GM18858 (cell line): ENCODE data around the gene ZNF536.

Source experiments
- ATAC-seq: cut with Tn5 transposase; IDR thresholded peaks from one replicate; pipeline ENCODE4 v1.9.1; 2021; ENCODE audit not compliant: unreplicated experiment

The ZNF536 gene

DNA sequence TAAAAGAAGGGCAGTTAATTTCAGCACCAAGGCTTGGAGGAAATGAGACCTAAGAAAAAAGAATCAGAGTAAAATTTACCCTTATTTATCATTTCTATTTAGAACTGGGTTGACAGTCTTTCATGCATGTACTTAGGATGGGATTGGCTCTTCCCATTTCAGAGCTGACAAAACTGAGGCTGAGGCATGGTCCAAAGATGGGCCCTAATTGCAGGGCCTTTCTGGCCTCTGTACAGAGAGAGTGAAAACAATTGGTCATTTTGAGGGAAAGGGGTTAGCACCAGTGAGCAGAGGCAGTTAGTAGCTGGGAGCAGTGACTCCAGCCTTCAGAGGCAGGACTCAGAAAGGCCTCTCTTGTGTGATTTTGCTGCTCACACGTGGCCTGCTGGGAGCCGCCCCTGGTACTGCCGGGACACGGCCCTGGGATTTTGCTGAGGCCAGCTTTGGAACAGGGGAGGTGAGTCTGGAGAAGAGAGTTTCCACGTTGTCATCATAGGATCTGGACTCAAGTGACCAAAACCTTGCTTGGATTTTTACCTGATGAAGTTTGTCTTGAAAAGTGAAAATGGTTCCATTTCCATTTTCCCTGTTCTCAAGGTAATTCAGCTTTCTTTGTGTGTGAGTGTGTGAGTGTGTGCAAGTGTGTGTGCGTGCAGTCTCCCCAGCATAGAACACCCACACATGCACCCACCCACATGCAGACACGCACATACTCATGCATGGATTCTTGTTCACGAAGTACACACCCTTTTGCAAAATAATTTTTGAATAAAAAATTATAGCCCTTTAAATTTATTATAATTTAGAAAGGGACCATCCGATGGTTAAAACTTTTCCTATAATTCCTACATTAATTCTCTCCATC, at the start of gene ZNF536:
Gene ZNF536 (plus strand): TSS at position 425 of the 865 bp plus-strand sequence. CDS start 71,179 bp downstream, outside the sequence.
- no peak for ATAC-seq

DNA sequence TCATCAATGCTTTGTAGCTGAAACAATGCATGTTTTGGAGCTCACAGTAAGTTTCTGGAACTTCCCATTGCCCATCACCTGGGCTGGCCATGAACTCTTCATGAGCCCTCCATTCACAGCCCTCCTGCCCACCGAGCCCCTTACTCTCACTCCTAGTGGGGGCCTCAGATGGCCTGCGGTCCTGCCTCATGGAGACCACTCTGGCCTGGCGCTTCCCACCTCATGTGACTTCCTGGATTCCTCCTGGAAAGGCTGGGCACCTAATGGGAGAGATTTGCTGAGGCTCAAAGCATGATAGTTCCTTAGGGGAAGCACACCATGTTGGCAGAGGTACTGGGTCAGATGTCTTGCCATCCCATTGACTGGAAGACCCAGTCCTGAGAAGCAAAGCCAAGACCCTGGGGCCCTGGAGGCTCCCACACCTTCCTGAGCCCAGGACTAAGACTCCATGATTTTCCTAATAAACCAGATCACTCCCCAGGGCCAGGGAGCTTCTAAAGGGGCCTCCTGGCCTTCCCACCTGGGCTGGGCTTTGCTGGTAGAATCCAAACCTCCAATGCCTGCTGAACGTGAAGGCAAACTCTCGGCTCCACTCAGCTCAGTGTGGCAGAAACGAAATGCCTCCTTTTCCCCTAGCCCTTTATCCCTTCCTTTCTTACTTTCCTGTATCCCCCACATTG, 49.4 kb upstream of the ZNF536 start:
- ATAC-seq = no peak

DNA sequence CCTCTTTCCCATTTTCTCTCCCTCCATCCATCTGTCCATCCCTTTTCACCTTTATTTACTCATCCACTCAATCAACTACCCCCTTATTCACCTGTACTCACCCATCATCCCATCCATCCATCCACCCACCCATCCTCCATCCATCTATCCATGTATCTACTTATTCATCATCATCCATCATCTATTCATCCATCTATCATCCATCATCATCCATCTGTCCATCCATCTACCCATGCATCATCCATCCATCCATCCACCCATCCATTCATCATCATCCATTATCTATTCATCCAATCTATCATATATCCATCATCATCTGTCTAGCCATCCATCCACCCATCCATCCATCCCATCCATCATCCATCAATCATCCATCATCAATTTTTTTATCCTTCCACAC, 48.3 kb upstream of the ZNF536 start:
- ATAC-seq = no peak

DNA sequence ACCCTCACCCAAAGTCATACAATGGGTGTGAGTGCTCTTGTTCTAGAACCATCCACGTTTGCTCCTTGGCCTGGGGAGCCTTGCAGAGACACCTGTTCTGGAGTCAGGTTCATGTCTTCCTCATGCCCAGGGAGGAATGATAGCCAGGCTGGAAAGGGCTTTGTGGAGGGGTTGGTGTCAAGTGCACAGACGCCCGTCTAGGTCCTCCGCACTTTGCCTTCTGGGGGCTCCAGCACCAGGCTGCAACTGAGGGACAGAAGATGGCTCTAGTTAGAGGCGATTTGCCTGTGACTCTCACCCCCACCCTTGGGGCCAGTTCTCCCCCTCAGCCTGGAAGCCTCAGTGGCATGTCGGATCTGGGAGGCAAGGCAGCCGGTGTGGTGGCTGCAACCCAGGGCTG, 47.2 kb upstream of the ZNF536 start:
- no peak for ATAC-seq

DNA sequence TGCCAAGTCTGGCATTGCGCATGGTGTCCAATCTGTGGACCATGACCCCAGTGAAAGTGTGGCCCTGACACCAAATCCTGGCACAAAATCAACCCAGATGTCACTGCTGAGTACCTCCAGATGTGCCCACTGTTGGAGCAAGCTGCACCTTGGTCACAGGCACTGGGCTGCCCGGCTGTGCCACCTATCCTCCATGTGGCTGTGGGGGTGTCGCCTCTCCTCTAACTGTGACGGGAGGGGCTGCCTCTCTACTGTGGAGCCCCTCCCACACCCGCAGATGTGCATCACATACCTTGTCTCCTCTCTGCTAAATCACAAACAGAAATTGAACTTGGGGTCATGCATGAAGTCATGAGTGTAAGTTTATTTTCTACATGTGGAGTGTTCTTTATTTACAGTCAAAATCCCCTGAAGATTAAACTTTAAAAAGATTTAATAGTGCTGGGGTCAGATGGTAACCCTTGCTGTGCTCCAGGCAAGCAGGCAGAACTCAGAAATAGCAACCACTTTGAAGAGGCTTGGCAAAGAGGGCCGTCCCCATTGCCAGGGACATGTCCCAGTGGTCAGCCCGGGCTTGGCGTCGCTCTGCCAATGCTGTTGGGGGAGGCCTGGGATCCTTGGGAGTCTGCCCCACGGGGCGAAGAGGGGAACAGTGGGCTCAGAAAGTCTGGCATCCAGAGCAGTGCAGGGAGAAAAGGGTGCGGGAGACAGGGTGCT, 46.4 kb upstream of the ZNF536 start:
- ATAC-seq = no peak

DNA sequence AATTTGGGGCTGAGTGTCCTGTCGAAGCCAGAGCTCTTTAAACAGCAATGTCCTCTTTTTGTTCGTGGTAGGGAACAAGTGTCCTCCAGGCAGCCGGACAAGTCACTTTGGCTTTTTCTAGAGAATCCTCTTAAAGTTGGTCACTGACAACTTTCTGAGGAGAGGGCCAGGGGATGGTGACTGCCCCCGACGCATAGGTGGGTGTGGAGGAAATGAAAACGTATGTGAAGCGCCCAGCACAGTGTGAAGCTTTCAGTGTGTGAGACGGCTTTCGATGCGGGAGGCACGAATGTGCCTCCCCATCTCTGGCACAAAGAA, 45.8 kb upstream of the ZNF536 start:
- no peak for ATAC-seq

DNA sequence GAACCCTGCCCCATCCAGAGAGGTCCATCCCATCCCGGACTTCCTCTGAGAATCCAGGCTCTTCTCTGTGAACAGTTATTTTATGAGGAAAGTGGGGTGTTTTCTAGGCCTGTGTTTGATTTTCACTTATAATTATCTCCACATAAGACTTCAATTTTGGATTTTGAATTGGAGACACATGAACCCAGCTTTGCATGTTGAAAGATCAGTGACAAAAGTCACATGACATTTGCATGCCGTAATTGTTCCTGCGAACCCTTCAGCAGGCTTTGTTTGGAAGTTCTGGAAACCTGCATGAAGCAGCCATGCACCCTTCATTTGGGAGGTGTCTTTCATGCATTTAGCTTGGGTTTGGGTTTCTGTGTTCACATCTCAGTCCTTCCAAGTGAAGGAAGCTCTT, 44.9 kb upstream of the ZNF536 start:
- no peak for ATAC-seq

DNA sequence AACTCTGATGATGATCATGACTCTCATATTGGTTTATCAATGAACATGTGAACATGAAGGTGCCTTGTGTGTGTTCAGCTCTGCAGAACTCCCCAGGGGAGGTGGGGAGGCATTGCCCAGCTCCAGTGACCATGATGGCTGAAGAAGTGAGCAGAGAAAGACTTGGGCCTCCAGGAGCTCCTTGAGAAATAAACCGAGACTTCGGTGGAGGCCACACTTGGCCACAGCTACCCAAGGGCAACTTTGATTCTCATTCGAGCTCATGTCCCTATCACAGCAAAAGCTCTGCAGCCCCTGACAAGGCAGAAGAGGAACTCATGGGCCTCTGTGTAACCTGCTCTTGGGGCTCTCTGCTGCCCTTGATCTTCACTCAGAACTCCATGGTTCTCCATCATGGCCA, 44.1 kb upstream of the ZNF536 start:
- no peak for ATAC-seq

DNA sequence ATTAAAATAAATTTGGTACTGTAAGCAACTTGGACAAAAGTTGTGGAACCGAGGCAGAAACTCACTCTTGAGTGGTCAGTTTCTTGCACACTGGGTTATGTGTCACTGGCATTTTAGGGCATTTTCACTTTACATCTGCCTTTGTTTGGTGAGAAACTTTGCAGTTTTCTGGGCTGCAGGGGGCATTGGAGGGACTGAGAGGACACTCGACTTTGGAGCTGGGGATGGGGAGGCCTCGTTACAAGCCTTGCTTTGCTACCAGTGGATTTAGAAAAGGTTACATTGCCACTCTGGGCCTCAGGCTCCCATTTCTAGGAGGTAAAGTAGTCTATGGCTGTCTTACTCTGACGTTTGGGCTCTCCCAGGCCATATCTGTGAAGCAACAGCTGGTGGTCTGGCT, 41.9 kb upstream of the ZNF536 start:
- ATAC-seq = no peak

DNA sequence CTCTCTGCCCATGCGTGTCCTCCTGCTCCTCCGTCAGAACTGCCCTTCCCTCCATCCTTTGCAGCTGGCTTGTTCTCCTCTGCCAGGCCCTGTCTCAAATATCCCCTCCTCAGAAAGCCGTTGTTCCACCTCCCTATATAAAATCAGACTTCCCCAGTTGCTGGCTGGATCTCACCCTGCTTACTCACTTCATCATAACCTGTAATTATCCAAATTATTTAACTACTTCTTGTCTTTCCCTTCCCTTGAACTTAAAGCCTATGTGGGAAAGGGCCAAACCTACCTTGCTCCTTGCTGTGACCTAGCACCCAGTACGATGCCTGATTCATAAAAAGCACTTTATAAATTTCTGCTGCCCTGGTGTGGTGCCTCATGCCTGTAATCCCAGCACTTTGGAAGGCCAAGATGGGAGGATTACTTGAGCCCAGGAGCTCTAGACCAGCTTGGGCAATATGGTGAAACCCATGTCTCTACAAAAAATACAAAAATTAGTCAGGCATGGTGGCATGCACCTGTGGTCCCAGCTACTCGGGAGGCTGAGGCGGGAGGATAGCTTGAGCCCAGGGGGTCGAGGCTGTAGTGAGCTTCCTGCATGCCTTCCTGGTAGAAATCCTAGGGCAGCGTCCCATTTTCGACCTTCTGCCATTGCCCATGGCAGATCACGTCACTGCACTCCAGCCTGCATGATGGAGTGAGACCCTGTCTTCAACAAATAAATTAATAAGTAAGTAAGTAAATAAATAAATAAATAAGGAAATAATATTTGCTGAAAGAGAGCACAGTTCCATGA, 39.5 kb upstream of the ZNF536 start:
- ATAC-seq = no peak

DNA sequence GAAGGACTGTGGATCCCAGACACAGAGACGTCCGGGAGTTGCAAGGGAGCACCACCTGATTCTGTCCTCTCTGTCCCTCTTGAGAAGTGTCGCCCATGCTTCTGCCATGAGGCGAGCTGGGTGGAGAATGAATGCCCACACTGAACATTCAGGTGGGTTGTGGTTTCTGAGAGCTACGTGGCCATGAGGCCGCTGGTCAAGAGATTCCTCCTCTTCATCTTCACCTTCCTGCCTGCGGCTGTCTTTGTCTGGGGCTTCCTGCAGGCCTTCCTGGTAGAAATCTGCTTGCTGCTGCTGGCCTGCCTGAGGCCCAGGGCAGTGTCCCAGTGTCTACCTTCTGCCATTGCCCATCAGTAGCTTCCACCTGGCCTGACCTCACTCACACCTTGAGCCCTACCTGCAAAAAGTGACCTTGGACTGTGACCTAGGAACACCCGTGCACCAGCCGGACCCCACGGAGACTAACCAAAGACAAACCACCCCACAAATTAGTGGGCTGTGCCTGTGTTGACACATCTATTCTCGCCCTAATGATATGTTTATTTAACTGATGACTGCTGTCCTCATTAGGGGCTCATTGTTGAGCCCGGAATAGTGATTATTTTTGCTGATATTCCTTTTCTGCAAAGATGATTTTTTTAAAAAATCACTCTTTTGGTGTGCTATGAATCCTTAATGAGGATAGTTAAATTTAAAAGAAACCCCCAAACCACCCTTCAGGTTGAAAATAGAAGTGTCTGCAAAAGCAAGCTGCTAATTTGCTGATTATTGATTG, 38.7 kb upstream of the ZNF536 start:
- no peak for ATAC-seq

DNA sequence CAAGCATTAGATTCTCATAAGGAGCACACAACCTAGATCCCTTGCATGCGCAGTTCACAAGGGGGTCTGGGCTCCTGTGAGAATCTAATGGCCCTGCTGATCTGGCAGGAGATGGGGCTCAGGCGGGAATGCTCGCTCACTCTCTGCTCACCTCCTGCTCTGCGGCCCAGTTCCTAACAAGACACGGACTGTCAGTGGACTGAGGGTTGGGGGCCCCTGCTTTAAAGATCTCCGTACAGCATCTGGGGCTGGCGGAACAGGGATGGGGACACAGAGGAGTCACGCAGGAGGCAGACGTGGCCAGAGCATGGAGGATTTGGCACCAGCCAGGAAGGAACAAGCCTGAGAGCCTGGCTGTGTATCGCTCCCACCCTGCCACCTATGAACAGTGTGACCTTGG, 37.3 kb upstream of the ZNF536 start:
- no peak for ATAC-seq

DNA sequence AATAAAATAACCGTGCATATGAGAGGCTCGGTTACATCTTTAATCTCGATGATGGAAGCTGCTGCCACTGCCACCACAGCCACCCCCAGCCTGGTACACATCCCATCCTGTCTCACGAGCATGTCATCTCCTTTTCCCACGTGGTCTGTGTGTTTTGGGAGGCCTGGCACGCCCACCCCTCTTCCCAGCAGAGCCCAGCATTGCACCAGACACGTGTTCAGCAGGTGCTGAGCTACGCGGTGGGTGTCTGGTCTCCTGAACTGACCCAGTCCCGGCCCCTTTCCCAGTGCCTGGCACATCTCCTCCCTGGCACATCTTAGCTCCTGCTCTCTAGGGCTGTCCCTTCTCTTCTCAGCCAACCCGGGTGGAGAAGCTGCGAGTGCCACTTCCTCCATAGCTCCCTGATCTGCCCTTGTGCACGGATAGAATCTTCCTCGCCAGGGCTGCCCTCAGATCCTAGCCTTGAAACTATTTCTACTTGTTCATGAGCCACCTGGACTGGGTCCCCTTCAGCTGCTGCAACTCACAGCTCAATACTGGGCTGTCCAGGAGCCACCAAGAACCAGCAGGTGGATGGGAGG, 36.8 kb upstream of the ZNF536 start:
- no peak for ATAC-seq

DNA sequence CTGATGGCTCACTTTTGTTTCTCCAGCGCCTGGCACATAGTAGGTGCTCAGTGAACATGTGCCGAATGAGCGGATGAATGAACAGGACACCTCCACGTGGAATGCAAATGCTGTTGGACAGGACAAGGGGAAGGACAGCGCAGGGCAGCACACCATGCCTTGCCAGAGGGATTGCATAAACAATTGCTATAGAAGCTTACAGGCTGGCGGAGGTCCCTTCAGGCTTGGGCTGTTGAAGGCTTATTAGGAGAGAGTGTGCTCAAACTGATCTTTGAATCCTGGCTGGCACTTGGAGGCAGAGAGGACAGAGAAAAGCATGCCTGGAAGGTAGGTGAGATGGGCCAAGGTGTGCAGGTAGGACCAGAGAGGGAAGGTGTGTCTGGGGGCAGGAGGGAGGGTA, 35.9 kb upstream of the ZNF536 start:
- no peak for ATAC-seq

DNA sequence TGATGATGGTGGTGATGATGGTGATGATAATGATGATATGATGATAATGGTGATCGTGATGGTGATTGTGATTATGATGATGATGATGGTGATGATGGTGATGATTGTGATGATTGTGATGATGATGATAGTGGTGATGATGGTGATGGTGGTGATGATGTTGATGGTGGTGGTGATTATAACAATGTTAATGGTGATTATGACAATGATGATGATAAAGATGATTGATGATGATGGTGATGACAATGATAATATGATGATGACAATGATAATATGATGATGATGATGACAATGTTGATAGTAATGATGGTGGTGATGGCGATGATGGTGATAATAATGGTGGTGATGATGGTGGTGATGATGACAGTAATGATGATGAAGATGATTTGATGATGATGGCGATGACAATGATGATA, 34.1 kb upstream of the ZNF536 start:
- no peak for ATAC-seq

DNA sequence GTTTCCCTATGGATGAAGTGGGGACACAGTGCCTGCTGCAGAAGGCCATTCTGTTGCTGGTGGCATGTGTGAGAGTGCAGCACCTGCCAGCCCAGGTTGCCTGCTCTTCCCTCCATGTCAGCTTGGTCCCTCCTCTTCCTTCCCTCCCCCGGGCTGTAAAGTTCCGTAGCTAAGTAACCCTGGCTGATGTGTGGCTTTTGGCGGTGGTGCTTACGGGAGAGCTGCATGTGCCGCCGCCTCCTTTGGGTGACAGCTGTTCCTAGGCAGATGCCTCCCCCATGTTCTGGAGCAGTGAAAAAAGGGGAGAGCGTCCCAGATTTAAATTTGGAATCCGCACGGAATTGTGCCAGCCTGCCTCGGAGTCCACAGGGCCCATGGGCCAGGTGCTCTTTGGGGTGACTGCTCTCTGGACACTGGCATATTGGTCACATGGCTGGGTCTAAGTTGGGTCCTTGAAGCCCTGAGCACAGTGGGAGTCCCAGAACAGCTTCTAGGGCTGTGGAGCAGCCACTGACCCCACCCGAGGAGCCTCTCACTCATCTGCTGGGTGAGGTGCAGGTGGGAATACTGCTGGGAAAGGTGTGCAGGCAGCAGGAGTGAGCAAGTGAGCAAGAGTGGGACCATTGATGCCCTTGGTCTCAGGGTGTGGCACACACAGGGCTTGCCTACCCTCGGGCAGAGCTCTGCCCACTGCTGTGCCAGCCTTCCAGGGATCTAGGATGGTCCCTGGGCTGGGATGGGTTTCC, 33.1 kb upstream of the ZNF536 start:
- no peak for ATAC-seq

DNA sequence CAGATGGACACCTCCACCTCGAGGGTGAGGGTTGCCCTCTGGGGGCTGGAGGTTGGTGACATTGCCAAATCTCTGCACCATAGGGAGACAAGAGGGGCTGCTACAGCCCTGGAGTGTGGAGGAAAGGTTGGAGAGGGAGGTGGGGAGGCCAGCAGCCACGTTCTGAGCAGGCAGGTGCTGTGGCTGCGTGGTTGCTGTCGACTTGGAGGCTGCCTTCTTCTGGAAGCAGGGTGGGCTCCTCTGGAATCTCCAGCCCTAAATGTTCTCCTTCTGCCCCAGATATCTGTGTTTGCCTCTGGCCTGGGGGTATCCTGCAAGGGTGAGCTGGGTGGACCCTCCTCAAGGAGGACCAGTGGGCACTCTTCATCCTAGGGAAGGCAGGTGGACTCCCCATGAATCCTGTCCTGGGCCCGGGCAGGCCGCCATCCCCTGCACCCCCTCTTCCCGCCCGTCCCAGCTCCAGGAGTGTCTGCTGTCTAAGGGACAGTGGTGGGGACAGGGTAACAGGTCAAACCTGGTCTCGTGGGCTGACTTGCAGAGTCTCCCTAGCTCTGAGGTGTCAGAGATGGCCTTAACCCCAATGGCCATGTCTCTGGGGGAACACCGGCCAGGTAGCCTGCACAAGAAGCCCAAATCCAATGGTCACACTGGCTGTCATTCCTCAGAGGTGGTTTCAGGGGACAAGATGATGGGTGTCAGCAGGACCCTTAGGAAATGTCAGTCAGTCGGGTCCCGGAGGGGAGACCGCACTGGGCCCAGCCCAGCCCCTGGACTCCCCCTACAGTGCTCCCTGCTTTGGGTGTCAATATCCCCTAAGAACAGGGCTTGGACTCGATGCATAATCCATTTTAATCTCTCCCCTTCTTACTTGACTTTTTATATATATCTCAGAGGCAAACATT, 32.3 kb upstream of the ZNF536 start:
- no peak for ATAC-seq

DNA sequence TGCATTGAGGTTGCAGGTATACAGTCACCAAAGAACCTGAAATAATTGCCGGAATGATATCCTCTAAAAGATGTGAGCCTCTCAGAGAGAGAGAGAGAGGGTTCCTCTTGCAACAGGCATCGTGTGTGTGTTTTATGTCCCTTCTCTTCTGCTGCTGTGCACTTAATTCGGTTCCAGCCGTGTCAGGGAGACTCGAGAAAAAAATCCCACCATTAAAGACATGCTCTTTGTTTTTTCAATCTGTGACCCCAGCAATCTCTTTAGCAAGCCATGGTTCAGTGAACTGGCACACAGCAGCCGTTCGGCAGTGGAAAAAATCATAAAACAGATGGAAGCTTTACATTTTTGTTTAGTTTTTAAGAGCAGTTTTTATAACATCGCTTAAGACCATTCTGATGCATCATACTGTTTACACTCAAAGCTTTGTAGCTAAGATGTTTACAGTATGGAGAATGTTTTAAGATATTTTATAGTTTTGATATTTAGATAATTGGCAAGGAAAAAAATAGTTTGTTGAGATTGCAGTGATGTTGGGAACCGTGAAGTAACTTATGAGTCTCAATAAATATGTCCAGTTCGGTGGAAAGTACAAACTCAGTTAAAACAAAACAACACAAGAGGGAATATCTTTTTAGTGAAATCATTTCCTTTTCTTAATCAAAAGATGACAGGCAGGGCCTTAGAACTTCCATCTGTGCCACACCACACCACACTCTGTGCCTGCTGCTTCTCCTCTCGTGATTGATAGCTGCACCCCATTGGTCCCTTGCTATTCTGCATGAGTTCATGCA, 31.2 kb upstream of the ZNF536 start:
- no peak for ATAC-seq
